ENCODE measurements around the gene PIP4K2C.

Gene PIP4K2C

GRCh38 chr12:57606821-57607220, 15.8 kb downstream of the PIP4K2C start:
- H3K4me3 ChIP-seq (ENCODE audit: low read depth, low read length), result no peak overlapping the region
- TF ChIP-seq, protein P1, sequence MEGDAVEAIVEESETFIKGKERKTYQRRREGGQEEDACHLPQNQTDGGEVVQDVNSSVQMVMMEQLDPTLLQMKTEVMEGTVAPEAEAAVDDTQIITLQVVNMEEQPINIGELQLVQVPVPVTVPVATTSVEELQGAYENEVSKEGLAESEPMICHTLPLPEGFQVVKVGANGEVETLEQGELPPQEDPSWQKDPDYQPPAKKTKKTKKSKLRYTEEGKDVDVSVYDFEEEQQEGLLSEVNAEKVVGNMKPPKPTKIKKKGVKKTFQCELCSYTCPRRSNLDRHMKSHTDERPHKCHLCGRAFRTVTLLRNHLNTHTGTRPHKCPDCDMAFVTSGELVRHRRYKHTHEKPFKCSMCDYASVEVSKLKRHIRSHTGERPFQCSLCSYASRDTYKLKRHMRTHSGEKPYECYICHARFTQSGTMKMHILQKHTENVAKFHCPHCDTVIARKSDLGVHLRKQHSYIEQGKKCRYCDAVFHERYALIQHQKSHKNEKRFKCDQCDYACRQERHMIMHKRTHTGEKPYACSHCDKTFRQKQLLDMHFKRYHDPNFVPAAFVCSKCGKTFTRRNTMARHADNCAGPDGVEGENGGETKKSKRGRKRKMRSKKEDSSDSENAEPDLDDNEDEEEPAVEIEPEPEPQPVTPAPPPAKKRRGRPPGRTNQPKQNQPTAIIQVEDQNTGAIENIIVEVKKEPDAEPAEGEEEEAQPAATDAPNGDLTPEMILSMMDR (IDR thresholded peaks at IDR 0.05; ENCODE audit: low read depth, low read length), result no peak

DNA sequence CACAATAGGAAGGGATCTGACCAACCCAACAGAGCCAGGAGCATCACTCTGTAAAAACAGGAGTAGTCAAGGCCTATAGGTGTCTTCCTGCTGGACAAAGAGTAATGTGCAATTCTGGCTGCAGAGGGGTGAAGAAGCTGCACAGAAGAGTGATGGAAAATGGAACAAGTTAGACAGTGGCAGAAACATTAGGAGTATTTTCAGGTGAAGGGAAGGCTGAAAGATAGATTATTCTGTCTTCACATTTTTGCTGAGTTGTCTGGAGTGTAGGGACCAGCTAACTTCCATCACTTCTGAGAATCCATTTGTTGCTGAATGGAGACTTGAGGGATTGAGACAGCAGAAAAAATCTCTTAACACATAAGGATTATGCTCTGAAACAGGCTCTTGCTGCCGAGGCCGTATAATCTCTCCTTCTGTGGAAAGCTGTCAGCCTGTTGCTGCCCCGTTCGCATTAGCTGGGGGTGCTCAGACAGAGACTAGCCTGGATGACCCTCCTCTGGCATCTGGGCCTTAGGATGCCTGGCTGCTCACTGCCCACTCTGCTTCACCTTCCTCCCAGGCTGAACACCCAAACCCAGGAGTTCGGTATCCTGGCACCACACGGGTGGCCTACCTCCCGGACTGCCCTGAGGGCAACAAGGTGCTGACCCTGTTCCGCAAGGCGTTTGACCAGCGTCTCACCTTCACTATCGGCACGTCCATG, 17.1 kb downstream of the PIP4K2C start:
- TF ChIP-seq, protein P1 (IDR thresholded peaks at IDR 0.05; ENCODE audit: low read depth, low read length), result no peak
- no peak overlapping the region for H3K4me3 ChIP-seq (ENCODE audit: low read depth, low read length)

- TF ChIP-seq, protein P1 (IDR thresholded peaks at IDR 0.05; ENCODE audit: low read depth, low read length), result no peak
- H3K4me3 ChIP-seq (ENCODE audit: low read depth, low read length), result no peak overlapping the region
Measured at GRCh38 chr12:57609101-57609780, 18.2 kb downstream of the PIP4K2C start.

DNA sequence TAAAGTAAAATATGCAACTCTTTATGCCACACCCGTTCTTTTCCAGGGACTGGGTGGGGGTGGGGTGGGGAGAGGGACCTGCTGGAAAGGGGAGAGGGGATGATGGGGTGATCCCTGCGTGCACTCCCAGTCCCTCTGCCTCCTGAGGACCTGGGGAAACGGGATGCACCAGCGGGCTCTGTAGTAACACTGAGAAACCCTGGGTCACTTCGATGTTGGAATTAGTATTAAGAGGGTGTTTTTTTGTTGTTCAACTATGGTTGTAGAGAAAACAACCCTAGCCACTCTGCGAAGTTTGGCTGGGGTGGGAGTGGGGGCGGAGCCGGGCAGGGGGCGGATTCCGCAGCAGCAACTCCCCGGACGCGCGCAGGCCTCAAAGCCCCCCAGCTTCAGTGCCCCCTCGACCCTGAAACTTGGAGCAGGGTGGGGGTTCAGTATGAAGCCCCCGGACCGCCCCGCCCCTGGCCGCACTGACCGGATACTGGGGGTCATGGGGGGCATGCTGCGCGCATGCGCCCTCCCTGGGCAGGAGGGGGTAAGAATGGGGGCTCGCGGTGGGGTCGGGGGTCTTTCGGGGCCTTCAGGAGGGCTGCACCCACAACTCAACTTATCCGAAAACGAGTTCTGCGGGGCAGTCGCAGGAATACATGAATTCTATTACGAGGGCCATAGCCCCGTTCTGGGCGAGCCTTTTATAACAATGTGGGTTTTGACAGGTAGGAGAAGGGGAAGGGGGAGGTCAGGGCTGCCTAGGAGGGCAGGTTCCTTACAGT, 19.0 kb downstream of the PIP4K2C start:
- TF ChIP-seq, protein P1 (IDR thresholded peaks at IDR 0.05; ENCODE audit: low read depth, low read length), result no peak
- H3K4me3 ChIP-seq (ENCODE audit: low read depth, low read length), result no peak overlapping the region

- TF ChIP-seq, protein P1 (IDR thresholded peaks at IDR 0.05; ENCODE audit: low read depth, low read length), result no peak
- peak overlapping the region; percentile 61 for H3K4me3 ChIP-seq (ENCODE audit: low read depth, low read length)
Measured at GRCh38 chr12:57610554-57611107, 19.6 kb downstream of the PIP4K2C start.

- TF ChIP-seq, protein P1 (IDR thresholded peaks at IDR 0.05; ENCODE audit: low read depth, low read length), result no peak
- H3K4me3 ChIP-seq (ENCODE audit: low read depth, low read length), result peak within 1 kb of the TSS; percentile 61
Measured at GRCh38 chr12:57611108-57611826, 20.3 kb downstream of the PIP4K2C start, which contains the start of gene ARHGEF25. Gene ARHGEF25 (plus strand): TSS chr12:57611435. CDS start chr12:57611895, 460 bp downstream.
